Thoracic aorta (tissue), 2 donors: ENCODE data around the gene CRACR2A. TPM values are rescaled to one million over a fixed set of nuclear protein-coding genes. Genes with fewer than 3 reads are reported as not detected.

ENCODE experiments used
- ATAC-seq: fragments of 150-250 bp; one replicate; pipeline ENCODE4 v1.8.0; 2017; ENCODE audit warnings: low read depth; ENCODE audit not compliant: insufficient number of reproducible peaks, low FRiP score
- DNase-seq: peaks from one replicate; pipeline ENCODE4 v3.0.0-alpha.2; 2020; ENCODE audit warnings: low spot score
- H3K27ac ChIP-seq, 2 donors: fragments of 200-600 bp; sonication (generic); 1 replicate in 1 of 2; 2 replicates in 1 of 2; pipeline ENCODE4 v1.5.1; 2016; ENCODE audit warnings: mild to moderate bottlenecking in 2 of 2, moderate library complexity in 2 of 2
- H3K27me3 ChIP-seq: fragments of 200-600 bp; sonication (generic); replicated peaks from 2 replicates; pipeline ENCODE4 v1.6.0; 2016; ENCODE audit warnings: mild to moderate bottlenecking; ENCODE audit not compliant: insufficient read depth
- H3K36me3 ChIP-seq: fragments of 200-600 bp; sonication (generic); one replicate; pipeline ENCODE4 v1.5.1; 2016
- H3K4me1 ChIP-seq, 2 donors: fragments of 200-600 bp; sonication (generic); 1 replicate in 1 of 2; 2 replicates in 1 of 2; pipeline versions ENCODE4 v1.5.1 to v1.6.0; 2016; ENCODE audit warnings: low read depth in 2 of 2, mild to moderate bottlenecking in 1 of 2; ENCODE audit not compliant: control insufficient read depth in 1 of 2
- H3K4me3 ChIP-seq: fragments of 200-600 bp; sonication (generic); 2 replicates; pipeline ENCODE4 v1.5.1; 2016; ENCODE audit warnings: mild to moderate bottlenecking
- H3K9me3 ChIP-seq: fragments of 200-600 bp; sonication (generic); 2 replicates; pipeline ENCODE4 v1.5.1; 2016
- total RNA-seq, 2 donors: library from RNA; depleted of rRNA; stranded (reverse); fragments of >200 nt; gene quantifications; one replicate each; pipeline versions ENCODE4 v1.1.0 to v1.2.3, GENCODE V29; 2016
- TF ChIP-seq, protein P1 (sequence below): fragments of 200-600 bp; sonication (generic); IDR thresholded peaks from one replicate; pipeline ENCODE4 v1.5.1; 2019; ENCODE audit warnings: antibody characterized with exemption

CRACR2A gene
- total RNA-seq, 2 donors from 2014 or later = 2.2 to 2.7 TPM

DNA sequence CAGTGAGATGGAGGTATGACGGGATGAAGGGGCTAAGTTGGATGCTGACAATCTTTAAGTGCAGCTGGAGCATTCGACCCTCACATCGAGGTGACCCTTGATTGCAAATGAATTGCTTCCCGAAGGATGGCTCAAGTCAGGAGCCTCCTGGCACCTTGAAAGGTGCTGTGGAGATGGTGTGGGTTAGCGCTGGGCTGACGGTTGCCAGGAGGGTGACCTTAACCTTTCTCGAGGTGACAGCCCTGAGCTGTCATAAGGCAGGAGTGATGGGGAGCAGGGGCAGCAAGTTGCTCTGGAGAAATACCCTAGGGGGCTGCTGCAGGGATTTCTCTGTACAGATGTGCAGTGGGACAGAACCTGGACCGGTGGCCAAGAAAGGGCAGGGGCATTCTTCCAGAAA lies 122.8 kb downstream of the CRACR2A start:
- DNase-seq (no peak), ATAC-seq (no peak)
- Histone ChIP-seq H3K4me3 (no peak overlapping the region), H3K27ac (no peak overlapping the region), H3K36me3 (no peaks in the 10 kb centered on the region), H3K9me3 (no peaks in the 10 kb centered on the region), H3K4me1 (no peaks in the 10 kb centered on the region), H3K27me3 (no peaks in the 10 kb centered on the region)
- TF ChIP-seq, protein P1, sequence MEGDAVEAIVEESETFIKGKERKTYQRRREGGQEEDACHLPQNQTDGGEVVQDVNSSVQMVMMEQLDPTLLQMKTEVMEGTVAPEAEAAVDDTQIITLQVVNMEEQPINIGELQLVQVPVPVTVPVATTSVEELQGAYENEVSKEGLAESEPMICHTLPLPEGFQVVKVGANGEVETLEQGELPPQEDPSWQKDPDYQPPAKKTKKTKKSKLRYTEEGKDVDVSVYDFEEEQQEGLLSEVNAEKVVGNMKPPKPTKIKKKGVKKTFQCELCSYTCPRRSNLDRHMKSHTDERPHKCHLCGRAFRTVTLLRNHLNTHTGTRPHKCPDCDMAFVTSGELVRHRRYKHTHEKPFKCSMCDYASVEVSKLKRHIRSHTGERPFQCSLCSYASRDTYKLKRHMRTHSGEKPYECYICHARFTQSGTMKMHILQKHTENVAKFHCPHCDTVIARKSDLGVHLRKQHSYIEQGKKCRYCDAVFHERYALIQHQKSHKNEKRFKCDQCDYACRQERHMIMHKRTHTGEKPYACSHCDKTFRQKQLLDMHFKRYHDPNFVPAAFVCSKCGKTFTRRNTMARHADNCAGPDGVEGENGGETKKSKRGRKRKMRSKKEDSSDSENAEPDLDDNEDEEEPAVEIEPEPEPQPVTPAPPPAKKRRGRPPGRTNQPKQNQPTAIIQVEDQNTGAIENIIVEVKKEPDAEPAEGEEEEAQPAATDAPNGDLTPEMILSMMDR = no peak

DNA sequence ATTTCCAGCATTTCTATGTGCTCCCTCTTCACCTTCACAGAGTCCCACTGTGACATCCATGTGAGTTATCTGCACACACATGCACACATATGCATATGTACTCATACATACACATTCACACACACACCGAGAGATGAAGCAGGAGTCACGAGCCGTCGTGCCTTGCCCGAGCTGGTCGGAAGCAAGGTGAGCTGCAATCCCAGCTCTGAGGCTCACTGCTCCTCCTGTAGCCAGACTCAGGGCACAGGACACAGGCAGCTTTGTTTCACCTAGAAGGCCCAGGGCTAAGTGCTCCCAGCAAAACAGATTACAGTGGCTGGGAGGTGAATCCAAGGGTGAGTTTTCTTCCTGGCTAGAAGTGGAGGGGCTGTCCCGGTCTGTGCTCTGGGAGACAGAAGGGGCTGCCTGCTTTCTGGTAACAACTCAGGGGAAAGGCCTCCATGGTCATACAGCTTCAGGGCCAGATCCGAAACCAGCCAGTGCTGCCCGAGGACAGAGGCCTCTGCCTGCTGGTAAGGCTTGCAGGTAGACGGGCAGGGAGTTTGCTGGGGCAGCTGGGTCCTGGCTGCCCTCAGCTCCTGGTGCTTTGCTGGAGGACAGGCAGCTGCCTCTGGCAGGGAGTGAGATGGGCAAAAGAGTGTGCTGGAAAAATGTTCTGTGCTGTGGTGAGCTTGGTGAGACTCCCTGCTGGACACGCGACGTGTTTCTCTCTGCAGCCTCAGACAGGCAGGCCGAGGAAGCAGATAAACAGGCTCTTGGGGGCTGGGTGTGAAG lies 123.7 kb downstream of the CRACR2A start:
- TF ChIP-seq, protein P1 = no peak
- Histone ChIP-seq H3K4me1 (no peaks in the 10 kb centered on the region), H3K4me3 (no peak overlapping the region), H3K9me3 (no peaks in the 10 kb centered on the region), H3K27me3 (no peaks in the 10 kb centered on the region), H3K27ac (no peak overlapping the region), H3K36me3 (no peaks in the 10 kb centered on the region)
- no peak for ATAC-seq
- no peak for DNase-seq

DNA sequence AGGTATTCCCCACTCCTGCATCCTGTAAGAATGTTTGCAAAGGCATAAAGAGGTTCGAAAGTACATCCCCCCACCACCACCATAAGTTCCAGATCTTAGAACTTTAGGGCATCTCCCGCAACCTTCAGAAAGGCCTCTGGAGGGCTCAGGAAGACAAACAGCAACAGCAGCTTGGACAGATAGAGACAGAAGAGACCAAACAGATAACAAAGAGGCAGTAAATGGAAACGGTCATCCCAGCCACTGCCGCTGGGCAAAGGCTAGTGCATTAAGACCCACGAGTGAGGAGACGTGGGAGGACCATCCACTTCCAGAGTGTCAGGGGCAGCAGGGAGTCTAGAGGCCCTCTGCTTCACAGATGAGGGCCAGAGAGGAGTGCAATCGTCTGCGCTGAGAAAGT lies 124.3 kb downstream of the CRACR2A start:
- no peak for DNase-seq
- Histone ChIP-seq H3K9me3 (no peaks in the 10 kb centered on the region), H3K27me3 (no peaks in the 10 kb centered on the region), H3K4me1 (no peaks in the 10 kb centered on the region), H3K27ac (no peak overlapping the region), H3K36me3 (no peaks in the 10 kb centered on the region), H3K4me3 (no peak overlapping the region)
- no peak for ATAC-seq
- TF ChIP-seq, protein P1 = no peak

DNA sequence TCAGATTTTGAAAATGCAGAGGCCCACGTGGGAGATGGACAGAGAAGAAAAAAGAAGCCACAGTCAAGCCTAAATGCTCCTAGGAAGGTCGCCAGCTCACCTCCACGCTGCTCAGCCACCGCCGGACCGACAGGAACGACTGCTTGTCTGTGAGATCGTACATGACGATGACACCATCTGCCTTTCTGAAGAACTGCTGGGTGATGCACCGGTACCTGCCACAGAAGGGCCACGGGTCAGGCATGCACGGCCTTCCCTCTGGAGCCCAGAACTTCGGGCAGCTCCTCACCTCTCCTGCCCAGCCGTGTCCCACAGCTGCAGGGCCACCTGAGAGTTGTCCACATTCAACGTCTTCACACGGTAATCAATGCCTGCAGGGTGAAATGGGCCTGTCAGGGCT lies 125.6 kb downstream of the CRACR2A start:
- no peak for ATAC-seq
- Histone ChIP-seq H3K27ac (no peak overlapping the region), H3K9me3 (no peaks in the 10 kb centered on the region), H3K4me1 (peaks cover 0 to 10% of the 10 kb centered on the region in 2 donors), H3K36me3 (no peaks in the 10 kb centered on the region), H3K4me3 (no peak overlapping the region), H3K27me3 (no peaks in the 10 kb centered on the region)
- TF ChIP-seq, protein P1 = no peak
- DNase-seq = no peak

DNA sequence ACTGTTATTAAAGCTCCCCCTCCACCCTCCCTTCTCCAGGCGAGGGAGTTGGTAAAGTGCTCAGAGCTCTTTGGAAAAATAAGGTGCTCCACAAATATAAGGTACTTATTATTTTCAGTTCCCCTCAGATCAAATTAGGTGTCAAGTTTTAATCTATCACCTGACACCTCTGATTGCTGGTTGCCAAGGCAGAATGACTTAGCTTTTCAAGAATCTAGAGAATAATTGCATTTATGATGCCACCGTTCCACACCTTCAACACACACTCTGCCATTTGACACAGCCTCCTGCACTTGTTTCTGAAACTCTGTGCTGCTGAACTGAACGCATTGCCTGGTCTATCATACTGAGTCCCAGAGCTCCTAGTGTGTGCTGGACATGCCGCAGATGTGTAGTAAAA lies 128.6 kb downstream of the CRACR2A start:
- no peaks in the 10 kb centered on the region for H3K27me3 ChIP-seq
- ATAC-seq (no peak), DNase-seq (no peak)
- H3K27ac ChIP-seq = no peak overlapping the region
- H3K4me3 ChIP-seq = no peak overlapping the region
- TF ChIP-seq, protein P1 = no peak
- H3K4me1 ChIP-seq = peaks cover 0 to 18% of the 10 kb centered on the region in 2 donors
- no peaks in the 10 kb centered on the region for H3K36me3 ChIP-seq
- H3K9me3 ChIP-seq = no peaks in the 10 kb centered on the region
